ENCODE results near the gene MEF2C.

MEF2C gene

GRCh38 chr5:88718736-88719135 lies 164.2 kb downstream of the MEF2C start:
- no peak for DNase-seq (ENCODE audit: low read depth in 2 of 2)

- no peak for DNase-seq (ENCODE audit: low read depth in 2 of 2)
Measured at GRCh38 chr5:88716101-88716500, 166.9 kb downstream of the MEF2C start.

GRCh38 chr5:88715503-88715902 lies 167.5 kb downstream of the MEF2C start:
- no peak for DNase-seq (ENCODE audit: low read depth in 2 of 2)

- no peak for DNase-seq (ENCODE audit: low read depth in 2 of 2)
Measured at GRCh38 chr5:88713818-88714217, 169.2 kb downstream of the MEF2C start.

GRCh38 chr5:88708682-88709398 lies 174.1 kb downstream of the MEF2C start:
- no peak for DNase-seq (ENCODE audit: low read depth in 2 of 2)

- no peak for DNase-seq (ENCODE audit: low read depth in 2 of 2)
Measured at GRCh38 chr5:88708021-88708420, 175.0 kb downstream of the MEF2C start.

- DNase-seq (ENCODE audit: low read depth in 2 of 2), result no peak
Measured at GRCh38 chr5:88707216-88707965, 175.6 kb downstream of the MEF2C start.

- DNase-seq (ENCODE audit: low read depth in 2 of 2), result no peak
Measured at GRCh38 chr5:88702332-88702731, 180.7 kb downstream of the MEF2C start.

- DNase-seq (ENCODE audit: low read depth in 2 of 2), result no peak
Measured at GRCh38 chr5:88700121-88700520, 182.9 kb downstream of the MEF2C start.

GRCh38 chr5:88698290-88698689 lies 184.7 kb downstream of the MEF2C start:
- no peak for DNase-seq (ENCODE audit: low read depth in 2 of 2)

GRCh38 chr5:88696466-88696865 lies 186.5 kb downstream of the MEF2C start:
- no peak for DNase-seq (ENCODE audit: low read depth in 2 of 2)

- DNase-seq (ENCODE audit: low read depth in 2 of 2), result no peak
Measured at GRCh38 chr5:88695931-88696330, 187.1 kb downstream of the MEF2C start.

- DNase-seq (ENCODE audit: low read depth in 2 of 2), result no peak
Measured at GRCh38 chr5:88695232-88695631, 187.8 kb downstream of the MEF2C start.

- no peak for DNase-seq (ENCODE audit: low read depth in 2 of 2)
Measured at GRCh38 chr5:88694023-88694679, 188.8 kb downstream of the MEF2C start.

GRCh38 chr5:88693071-88693932 lies 189.7 kb downstream of the MEF2C start:
- DNase-seq (ENCODE audit: low read depth in 2 of 2), result no peak

- DNase-seq (ENCODE audit: low read depth in 2 of 2), result no peak
Measured at GRCh38 chr5:88691945-88692868, 190.8 kb downstream of the MEF2C start.

GRCh38 chr5:88691230-88691582 lies 191.8 kb downstream of the MEF2C start:
- no peak for DNase-seq (ENCODE audit: low read depth in 2 of 2)

- DNase-seq (ENCODE audit: low read depth in 2 of 2), result peak; percentile 49 to 51
Measured at GRCh38 chr5:88690409-88691229, 192.4 kb downstream of the MEF2C start.

- no peak for DNase-seq (ENCODE audit: low read depth in 2 of 2)
Measured at GRCh38 chr5:88689668-88690408, 193.1 kb downstream of the MEF2C start.
